Measurements from ENCODE around the gene PCDHGB7. TPM values are rescaled to one million over a fixed set of nuclear protein-coding genes. Genes with fewer than 3 reads are reported as not detected.

PCDHGB7 gene
- polyA plus RNA-seq, 1 donor (not counting 4 experiments of a cell fraction or from before 2014, with no cell fraction given): 0.69 TPM

DNA sequence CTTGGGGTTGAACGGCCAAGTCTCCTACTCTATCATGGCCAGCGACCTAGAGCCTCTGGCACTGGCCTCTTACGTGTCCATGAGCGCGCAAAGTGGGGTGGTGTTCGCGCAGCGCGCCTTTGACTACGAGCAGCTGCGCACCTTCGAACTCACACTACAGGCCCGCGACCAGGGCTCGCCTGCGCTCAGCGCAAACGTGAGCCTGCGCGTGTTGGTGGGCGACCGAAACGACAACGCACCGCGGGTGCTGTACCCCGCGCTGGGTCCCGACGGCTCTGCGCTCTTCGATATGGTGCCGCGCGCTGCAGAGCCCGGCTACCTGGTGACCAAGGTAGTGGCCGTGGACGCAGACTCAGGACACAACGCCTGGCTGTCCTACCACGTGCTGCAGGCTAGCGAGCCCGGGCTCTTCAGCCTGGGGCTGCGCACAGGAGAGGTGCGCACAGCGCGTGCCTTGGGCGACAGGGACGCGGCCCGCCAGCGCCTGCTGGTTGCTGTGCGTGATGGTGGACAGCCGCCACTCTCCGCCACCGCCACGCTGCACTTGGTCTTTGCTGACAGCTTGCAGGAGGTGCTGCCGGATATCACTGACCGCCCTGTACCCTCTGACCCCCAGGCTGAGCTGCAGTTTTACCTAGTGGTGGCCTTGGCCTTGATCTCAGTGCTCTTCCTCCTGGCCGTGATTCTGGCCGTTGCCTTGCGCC lies 17.8 kb upstream of the PCDHGB7 start:
- FAIRE-seq (no peak), DNase-seq (ENCODE audit: low read depth, low spot score) (no peak)
- H3K27ac ChIP-seq (ENCODE audit: control insufficient read depth, insufficient read depth, low read length): no peak overlapping the region
- no peak overlapping the region for H3K4me2 ChIP-seq (ENCODE audit: control insufficient read depth, extremely low read depth, insufficient read depth, low read depth, low read length)
- no peaks in the 10 kb centered on the region for H3K36me3 ChIP-seq (ENCODE audit: control insufficient read depth in 2 of 2, extremely low read depth in 1 of 2, insufficient read depth in 2 of 2, low read length in 2 of 2)
- peaks cover 26% of the 10 kb centered on the region for H3K9me3 ChIP-seq (ENCODE audit: control insufficient read depth, low read depth, low read length)
- no peaks in the 10 kb centered on the region for H3K79me2 ChIP-seq (ENCODE audit: control insufficient read depth, insufficient read depth, low read length)
- H4K20me1 ChIP-seq (ENCODE audit: control insufficient read depth, extremely low read depth, insufficient read depth, low read length): no peaks in the 10 kb centered on the region
- H2AFZ ChIP-seq (ENCODE audit: control insufficient read depth, low read length): no peak overlapping the region
- H3K4me3 ChIP-seq (ENCODE audit: control insufficient read depth in 2 of 3, extremely low read depth in 1 of 3, insufficient read depth in 2 of 3, low read depth in 1 of 3, low read length in 3 of 3): no peak overlapping the region
- TF ChIP-seq, protein P1, sequence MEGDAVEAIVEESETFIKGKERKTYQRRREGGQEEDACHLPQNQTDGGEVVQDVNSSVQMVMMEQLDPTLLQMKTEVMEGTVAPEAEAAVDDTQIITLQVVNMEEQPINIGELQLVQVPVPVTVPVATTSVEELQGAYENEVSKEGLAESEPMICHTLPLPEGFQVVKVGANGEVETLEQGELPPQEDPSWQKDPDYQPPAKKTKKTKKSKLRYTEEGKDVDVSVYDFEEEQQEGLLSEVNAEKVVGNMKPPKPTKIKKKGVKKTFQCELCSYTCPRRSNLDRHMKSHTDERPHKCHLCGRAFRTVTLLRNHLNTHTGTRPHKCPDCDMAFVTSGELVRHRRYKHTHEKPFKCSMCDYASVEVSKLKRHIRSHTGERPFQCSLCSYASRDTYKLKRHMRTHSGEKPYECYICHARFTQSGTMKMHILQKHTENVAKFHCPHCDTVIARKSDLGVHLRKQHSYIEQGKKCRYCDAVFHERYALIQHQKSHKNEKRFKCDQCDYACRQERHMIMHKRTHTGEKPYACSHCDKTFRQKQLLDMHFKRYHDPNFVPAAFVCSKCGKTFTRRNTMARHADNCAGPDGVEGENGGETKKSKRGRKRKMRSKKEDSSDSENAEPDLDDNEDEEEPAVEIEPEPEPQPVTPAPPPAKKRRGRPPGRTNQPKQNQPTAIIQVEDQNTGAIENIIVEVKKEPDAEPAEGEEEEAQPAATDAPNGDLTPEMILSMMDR (optimal IDR thresholded peaks at IDR 0.05 in 1 of 3, IDR thresholded peaks at IDR 0.05 in 1 of 3, conservative IDR thresholded peaks at IDR 0.05 in 1 of 3; ENCODE audit: extremely low read depth in 1 of 3, insufficient read depth in 2 of 3, low read length in 3 of 3): no peak
- TF ChIP-seq EZH2 (IDR thresholded peaks at IDR 0.05; ENCODE audit: low read length): no peak
- no peaks in the 10 kb centered on the region for H3K4me1 ChIP-seq (ENCODE audit: control insufficient read depth, extremely low read depth, insufficient read depth, low read length)
- H3K9ac ChIP-seq (ENCODE audit: control insufficient read depth, extremely low read depth, insufficient read depth, low read length): no peak overlapping the region
- dilution Hi-C loops (cut with MboI; ENCODE audit: extremely low pct_ligation_motif_present, low sequenced_read_pairs): no loop called here
- no peaks in the 10 kb centered on the region for H3K9me1 ChIP-seq (ENCODE audit: control insufficient read depth, extremely low read depth, insufficient read depth, low read length)
- H3K27me3 ChIP-seq (ENCODE audit: control insufficient read depth, extremely low read depth, insufficient read depth, low read length): peaks cover 10% of the 10 kb centered on the region

DNA sequence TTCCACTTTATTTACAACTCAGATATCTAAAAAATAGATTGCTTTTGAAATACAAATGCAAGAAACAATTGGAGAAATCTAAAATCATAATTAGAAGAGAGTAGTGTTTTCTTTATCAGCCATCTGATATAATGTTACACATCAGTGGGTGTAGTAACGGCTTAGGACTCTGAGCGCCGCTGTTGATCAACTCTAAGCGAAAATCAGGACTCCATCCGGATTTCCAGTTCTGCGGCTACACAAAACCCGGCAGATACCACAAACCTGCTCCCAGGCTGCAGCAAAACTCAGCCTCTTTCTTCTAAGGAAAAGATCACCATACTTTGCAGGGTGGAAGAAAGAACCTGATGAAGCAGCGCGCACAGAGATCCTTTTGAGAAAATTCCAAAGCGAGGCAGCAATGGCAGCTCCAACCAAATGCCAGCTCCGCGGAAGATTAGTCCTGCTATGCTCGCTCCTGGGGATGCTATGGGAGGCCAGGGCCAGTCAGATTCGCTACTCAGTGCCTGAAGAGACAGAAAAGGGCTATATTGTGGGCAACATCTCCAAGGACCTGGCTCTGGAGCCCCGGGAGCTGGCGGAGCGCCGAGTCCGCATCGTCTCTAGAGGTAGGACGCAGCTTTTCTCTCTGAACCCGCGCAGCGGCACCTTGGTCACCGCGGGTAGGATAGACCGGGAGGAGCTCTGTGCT lies 14.8 kb upstream of the PCDHGB7 start, which contains the start of gene PCDHGA9:
Gene PCDHGA9 (plus strand): TSS at position 226 of the 691 bp plus-strand sequence. CDS start 175 bp downstream, at position 401.
- H3K9ac ChIP-seq (ENCODE audit: control insufficient read depth, extremely low read depth, insufficient read depth, low read length): no peak within 1 kb of the TSS
- no peaks in the 10 kb centered on the region for H3K9me1 ChIP-seq (ENCODE audit: control insufficient read depth, extremely low read depth, insufficient read depth, low read length)
- no peak for DNase-seq (ENCODE audit: low read depth, low spot score)
- dilution Hi-C loops (cut with MboI; ENCODE audit: extremely low pct_ligation_motif_present, low sequenced_read_pairs): no loop called here
- H3K36me3 ChIP-seq (ENCODE audit: control insufficient read depth in 2 of 2, extremely low read depth in 1 of 2, insufficient read depth in 2 of 2, low read length in 2 of 2): no peaks in the 10 kb centered on the region
- no peaks in the 10 kb centered on the region for H3K4me1 ChIP-seq (ENCODE audit: control insufficient read depth, extremely low read depth, insufficient read depth, low read length)
- H4K20me1 ChIP-seq (ENCODE audit: control insufficient read depth, extremely low read depth, insufficient read depth, low read length): no peaks in the 10 kb centered on the region
- peak within 1 kb of the TSS; percentile 18 for H3K4me2 ChIP-seq (ENCODE audit: control insufficient read depth, extremely low read depth, insufficient read depth, low read depth, low read length)
- no peak within 1 kb of the TSS for H3K27ac ChIP-seq (ENCODE audit: control insufficient read depth, insufficient read depth, low read length)
- H3K9me3 ChIP-seq (ENCODE audit: control insufficient read depth, low read depth, low read length): peaks cover 27% of the 10 kb centered on the region
- H2AFZ ChIP-seq (ENCODE audit: control insufficient read depth, low read length): no peak within 1 kb of the TSS
- H3K4me3 ChIP-seq (ENCODE audit: control insufficient read depth in 2 of 3, extremely low read depth in 1 of 3, insufficient read depth in 2 of 3, low read depth in 1 of 3, low read length in 3 of 3): peak within 1 kb of the TSS; percentile 1 to 18 (median 11)
- H3K27me3 ChIP-seq (ENCODE audit: control insufficient read depth, extremely low read depth, insufficient read depth, low read length): peaks cover 10% of the 10 kb centered on the region
- TF ChIP-seq, protein P1 (optimal IDR thresholded peaks at IDR 0.05 in 1 of 3, IDR thresholded peaks at IDR 0.05 in 1 of 3, conservative IDR thresholded peaks at IDR 0.05 in 1 of 3; ENCODE audit: extremely low read depth in 1 of 3, insufficient read depth in 2 of 3, low read length in 3 of 3): peak; percentile 40 to 50 (median 47)
- no peak for TF ChIP-seq EZH2 (IDR thresholded peaks at IDR 0.05; ENCODE audit: low read length)
- H3K79me2 ChIP-seq (ENCODE audit: control insufficient read depth, insufficient read depth, low read length): no peaks in the 10 kb centered on the region
- FAIRE-seq: no peak
